HepG2 (cell line): Measurements from ENCODE around the gene CORO1C. TPM values are rescaled to one million over a fixed set of nuclear protein-coding genes. Genes with fewer than 3 reads are reported as not detected.

Experiments
- ATAC-seq: fragments of 200-7000 bp; cut with Tn5 transposase; 3 replicates; pipeline ENCODE4 v1.9.1; 2020; ENCODE audit warnings: mild to moderate bottlenecking, moderate library complexity
- BruUV-seq: library from RNA; stranded (reverse); fragments of 400-500 nt; replicated peaks from 2 replicates; lab custom pipeline; 2021; lab: Mats Ljungman, UMichigan
- CTCF ChIA-PET: fragments of 300-600 bp; formaldehyde crosslinking; extraction: SDS; loops from one replicate; lab custom pipeline; 2021; ENCODE audit warnings: low total read pairs, inconsistent platforms, low intra/inter-chr PET ratio; lab: Yijun Ruan, JAX
- POLR2A ChIA-PET: fragments of 350-600 bp; sonication (Branson Sonifier 250); formaldehyde crosslinking; loops from one replicate; lab custom pipeline; 2020; ENCODE audit warnings: antibody characterized with exemption, inconsistent platforms; lab: Yijun Ruan, JAX
- DNase-seq: peaks from one replicate; pipeline ENCODE4 v3.0.0-alpha.2; 2015; ENCODE audit warnings: low spot score
- FAIRE-seq: peaks from 3 replicates; lab custom pipeline; 2011; peaks lifted over from hg19 to GRCh38; lab: Jason Lieb, UNC
- H2AFZ ChIP-seq: one replicate; pipeline ENCODE4 v1.6.1; 2011; ENCODE audit warnings: low read length, inconsistent platforms
- H3K27ac ChIP-seq: fragments of 300-600 bp; 3 replicates; pipeline ENCODE4 v1.8.0; 2011; ENCODE audit warnings: mixed run types, mild to moderate bottlenecking, mixed read lengths, low read length, inconsistent platforms; ENCODE audit not compliant: insufficient read depth; ENCODE audit errors: extremely low read length
- H3K27me3 ChIP-seq, 2 experiments: fragments of 200-600 bp in 1 of 2; 2 replicates in 1 of 2; 3 replicates in 1 of 2; pipeline versions ENCODE4 v1.6.0 to v1.8.0; 2011; ENCODE audit warnings: low read length in 2 of 2, mild to moderate bottlenecking in 2 of 2, moderate library complexity in 2 of 2, inconsistent platforms in 1 of 2; ENCODE audit not compliant: insufficient read depth in 2 of 2, control insufficient read depth in 1 of 2
- H3K36me3 ChIP-seq, 2 experiments: fragments of 200-600 bp in 1 of 2; replicated peaks in 1 of 2; 2 replicates in 1 of 2; 3 replicates in 1 of 2; pipeline versions ENCODE4 v1.5.1 to v1.8.0; 2011; ENCODE audit warnings: low read length in 2 of 2, inconsistent platforms in 1 of 2; ENCODE audit not compliant: insufficient read depth in 2 of 2, control insufficient read depth in 1 of 2
- H3K4me1 ChIP-seq: 2 replicates; pipeline ENCODE4 v1.5.1; 2012; ENCODE audit warnings: low read length, inconsistent platforms; ENCODE audit not compliant: insufficient read depth
- H3K4me2 ChIP-seq: 2 replicates; pipeline ENCODE4 v1.6.0; 2011; ENCODE audit warnings: low read depth, low read length, inconsistent platforms
- H3K4me3 ChIP-seq, 3 experiments: fragments of 200-600 bp in 1 of 3; sonication (generic), shearing (Covaris generic) in 1 of 3; replicated peaks in 1 of 3; 2 replicates each; pipeline ENCODE4 v1.5.1; 2011 to 2016; ENCODE audit warnings: low read length in 3 of 3, inconsistent platforms in 2 of 3, low read depth in 2 of 3, mild to moderate bottlenecking in 2 of 3, control low read depth in 1 of 3, mixed read lengths in 1 of 3; ENCODE audit not compliant: insufficient read depth in 1 of 3
- H3K79me2 ChIP-seq: one replicate; pipeline ENCODE4 v1.6.1; 2011; ENCODE audit warnings: low read length, inconsistent platforms; ENCODE audit not compliant: insufficient read depth
- H3K9ac ChIP-seq: 2 replicates; pipeline ENCODE4 v1.6.0; 2011; ENCODE audit warnings: mild to moderate bottlenecking, low read depth, low read length, inconsistent platforms; ENCODE audit not compliant: insufficient read depth
- H3K9me3 ChIP-seq: 2 replicates; pipeline ENCODE4 v1.5.1; 2012; ENCODE audit warnings: mild to moderate bottlenecking, low read length
- H4K20me1 ChIP-seq: 2 replicates; pipeline ENCODE4 v1.6.0; 2011; ENCODE audit warnings: inconsistent platforms, mild to moderate bottlenecking, low read length, moderate library complexity; ENCODE audit not compliant: insufficient read depth
- KDM5B ChIP-seq: sonication (generic); formaldehyde crosslinking; IDR thresholded peaks from 2 replicates; pipeline ENCODE4 v1.4.0; 2020; ENCODE audit warnings: missing genetic modification reagents, mild to moderate bottlenecking, borderline replicate concordance
- MAFF ChIP-seq: IDR thresholded peaks from 2 replicates; pipeline ENCODE4 v1.6.1; 2011; ENCODE audit warnings: low read depth, low read length, improper control_type of control experiment
- MAFK ChIP-seq, 2 experiments: IDR thresholded peaks in 1 of 2; conservative IDR thresholded peaks in 1 of 2; 2 replicates each; pipeline ENCODE4 v1.6.1; 2011; ENCODE audit warnings: improper control_type of control experiment in 2 of 2, low read length in 2 of 2
- NFE2 ChIP-seq: sonication (generic); formaldehyde crosslinking; IDR thresholded peaks from 2 replicates; pipeline ENCODE4 v1.4.0; 2020; ENCODE audit warnings: missing genetic modification reagents
- TBX2 ChIP-seq: sonication (generic); formaldehyde crosslinking; IDR thresholded peaks from 2 replicates; pipeline ENCODE4 v1.5.0; 2020; ENCODE audit warnings: missing genetic modification reagents, mild to moderate bottlenecking, borderline replicate concordance
- ZNF205 ChIP-seq: IDR thresholded peaks from 2 replicates; pipeline ENCODE4 v1.6.1; 2018; ENCODE audit warnings: missing biosample characterization, missing genetic modification reagents
- WGBS: methylation state at CpG from one replicate; pipeline ENCODE4 v1.1.6; 2017; ENCODE audit warnings: low lambda C conversion rate; 5-methylcytosine and 5-hydroxymethylcytosine counted together
- in situ Hi-C: cut with HindIII; loops from 2 replicates; pipeline ENCODE4 v1.10.0; 2017; ENCODE audit warnings: low pct_unique_long_range_greater_than_20kb; ENCODE audit not compliant: extremely low pct_ligation_motif_present
- intact Hi-C: fragments of 100-400 bp; cut with micrococcal nuclease; formaldehyde crosslinking; loops from one replicate; pipeline ENCODE4 v1.10.0; 2022; ENCODE audit not compliant: unreplicated experiment
- polyA plus RNA-seq, 8 experiments: library from polyadenylated mRNA; depleted of rRNA in 3 of 8; stranded (reverse) in 7 of 8; unstranded in 1 of 8; fragments of >200 nt; fragmentation: Illumina TruSeq in 4 of 8; extraction: Trizol in 4 of 8; gene quantifications; 2 replicates each; pipeline versions ENCODE4 v1.2.1 to v1.2.3, GENCODE V29; 2011 to 2016; ENCODE audit warnings: low read depth in 4 of 8, missing spikeins in 1 of 8, mixed read lengths in 1 of 8; ENCODE audit not compliant: insufficient read depth in 1 of 8
- total RNA-seq, 5 experiments: library from RNA; depleted of rRNA; stranded (reverse); fragments of >200 nt; fragmentation: Illumina TruSeq; extraction: Trizol; gene quantifications; 2 replicates each; pipeline ENCODE4 v1.2.3, GENCODE V29; 2016; ENCODE audit warnings: low read depth in 1 of 5
- TF ChIP-seq, protein P1 (sequence below): IDR thresholded peaks from 2 replicates; pipeline ENCODE4 v1.6.1; 2016
- TF ChIP-seq, protein P2 (sequence below): fragments of 450-650 bp; IDR thresholded peaks from 2 replicates; pipeline ENCODE4 v1.6.1; 2016
- TF ChIP-seq, protein P3 (sequence below): IDR thresholded peaks from 2 replicates; pipeline ENCODE4 v1.6.1; 2012; ENCODE audit warnings: inconsistent platforms
- TF ChIP-seq, protein P4 (sequence below): IDR thresholded peaks from 2 replicates; pipeline ENCODE4 v1.6.1; 2016; ENCODE audit warnings: control low read depth

CORO1C gene
- total and polyA plus RNA-seq, 2 of the 13 experiments (the other 11 are each of a cell fraction or from before 2014, with no cell fraction given) = 73.7 to 131 TPM

DNA sequence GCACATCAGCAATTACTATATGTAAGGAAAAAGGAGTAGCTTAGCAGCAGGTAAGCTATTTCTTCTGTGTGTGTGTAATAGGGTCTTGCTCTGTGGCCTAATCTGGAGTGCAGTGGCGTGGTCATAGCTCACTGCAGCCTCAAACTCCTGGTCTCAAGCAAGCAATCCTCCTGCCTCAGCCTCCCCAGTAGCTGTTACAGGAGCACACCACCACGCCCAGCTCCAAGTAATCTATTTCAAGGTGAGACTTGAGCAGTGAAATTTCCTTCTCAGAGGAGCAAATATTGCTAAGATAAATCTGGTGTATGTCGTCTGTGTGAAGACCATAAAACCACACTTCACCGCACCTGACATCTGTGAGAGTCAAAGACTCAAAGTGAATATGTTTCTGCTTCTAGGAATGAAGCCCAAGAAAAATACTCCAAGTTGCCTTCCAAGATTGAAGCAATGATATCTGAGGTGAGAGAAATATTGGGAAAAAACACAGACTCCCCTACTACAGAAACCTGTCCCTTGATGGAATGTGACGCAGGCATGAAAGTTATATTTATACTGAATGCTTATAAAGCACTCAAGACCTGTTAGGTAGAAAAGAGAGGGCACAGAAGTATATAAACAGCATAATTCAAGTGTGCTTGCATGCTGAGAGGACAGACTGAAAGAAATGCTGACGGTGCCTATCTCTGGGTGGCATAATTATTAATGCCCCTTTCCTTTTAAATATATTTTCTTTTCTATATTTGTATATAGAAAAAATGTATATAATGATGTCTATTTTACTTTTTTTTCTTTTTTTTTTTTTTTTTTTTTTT lies 95.1 kb downstream of the CORO1C start:
- Histone ChIP-seq H3K27ac (no peak overlapping the region), H3K27me3 (peaks cover 2 to 28% of the 10 kb centered on the region in 2 experiments; a peak in 4 of 5 replicates), H4K20me1 (no peaks in the 10 kb centered on the region), H3K4me3 (no peak overlapping the region), H3K4me1 (peaks cover 39% of the 10 kb centered on the region), H3K9me3 (no peaks in the 10 kb centered on the region), H3K79me2 (no peaks in the 10 kb centered on the region), H2AFZ (no peak overlapping the region), H3K36me3 (no peaks in the 10 kb centered on the region), H3K4me2 (no peak overlapping the region), H3K9ac (no peak overlapping the region)
- in situ Hi-C loops (no loop called here), intact Hi-C loops (no loop called here)
- ChIA-PET CTCF (no interaction called here), POLR2A (interaction anchor here (0.9 kb wide), 1 partner anchor 74 kb away, joined by 3 read pairs; the partner anchor contains the start of gene ISCU)
- TF ChIP-seq MAFK (conservative IDR thresholded peaks at IDR 0.05 in 1 of 2, IDR thresholded peaks at IDR 0.05 in 1 of 2; ENCODE audit: low read length in 2 of 2) (peak in 1 of 2 experiments; percentile 55; a peak in 2 of 4 replicates), MAFF (peak; percentile 17; the same call in 1 of the 2 replicates), ZNF205 (no peak)
- no TSS peak for BruUV-seq
- FAIRE-seq (no peak), DNase-seq (no peak), ATAC-seq (no peak)
- 59% methylated on average over 6 of the region's 6 CpGs for WGBS

DNA sequence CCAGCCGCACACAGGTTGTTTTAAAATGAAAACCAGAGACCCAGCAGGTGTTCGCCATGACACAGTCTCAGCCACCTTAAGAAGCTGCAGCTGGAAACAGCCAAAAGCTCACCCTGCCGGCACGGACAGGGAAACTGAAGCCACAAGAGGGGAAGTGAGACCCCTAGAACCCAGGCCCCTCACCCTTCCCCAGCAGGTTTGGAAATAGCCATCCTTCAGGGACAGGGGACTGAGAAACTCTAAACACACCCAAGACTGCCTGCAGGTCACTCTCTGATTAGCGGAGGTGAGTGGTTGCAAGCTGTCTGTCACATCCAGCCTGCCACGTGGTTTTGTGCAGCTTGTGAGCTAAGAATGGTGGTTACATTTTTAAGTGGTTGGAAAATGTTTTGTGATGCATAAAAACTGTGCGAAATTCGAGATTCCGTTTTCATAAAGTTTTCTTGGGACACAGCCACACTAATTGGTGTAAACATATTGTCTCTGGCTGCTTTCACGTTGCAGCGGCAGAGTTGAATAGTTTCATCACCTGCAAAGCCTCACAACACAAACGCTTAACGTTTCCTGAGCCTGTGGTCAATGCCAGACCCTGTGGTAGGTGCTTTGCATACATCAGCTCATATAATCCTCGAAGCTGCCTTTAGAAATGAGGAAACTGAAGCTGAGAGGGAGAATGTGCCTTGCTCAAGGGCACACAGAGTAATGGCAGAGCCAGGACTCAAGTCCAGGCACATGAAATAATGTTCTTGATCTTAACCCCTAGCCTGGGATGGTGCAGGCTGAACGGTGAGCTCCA lies 95.9 kb downstream of the CORO1C start:
- Histone ChIP-seq H3K9ac (no peak overlapping the region), H3K4me2 (peak overlapping the region; percentile 32), H3K4me3 (0 out of 6 replicates have a peak overlapping the region, but pooled peaks of 1 of the 3 experiments have one; percentile 26), H3K9me3 (no peaks in the 10 kb centered on the region), H2AFZ (no peak overlapping the region), H3K27ac (no peak overlapping the region), H3K36me3 (no peaks in the 10 kb centered on the region), H3K79me2 (no peaks in the 10 kb centered on the region), H3K4me1 (peaks cover 39% of the 10 kb centered on the region), H3K27me3 (peaks cover 2 to 33% of the 10 kb centered on the region in 2 experiments; a peak in 4 of 5 replicates), H4K20me1 (no peaks in the 10 kb centered on the region)
- CTCF ChIA-PET = no interaction called here
- intact Hi-C loops (no loop called here), in situ Hi-C loops (no loop called here)
- POLR2A ChIA-PET = interaction anchor here (0.9 kb wide), 1 partner anchor 73 kb away, joined by 3 read pairs; the partner anchor contains the start of gene ISCU
- FAIRE-seq (no peak), DNase-seq (no peak), ATAC-seq (peak; percentile 16; the same call in 1 of the 3 replicates)
- WGBS = 9% methylated on average over 15 of the region's 15 CpGs
- TF ChIP-seq, protein P1, sequence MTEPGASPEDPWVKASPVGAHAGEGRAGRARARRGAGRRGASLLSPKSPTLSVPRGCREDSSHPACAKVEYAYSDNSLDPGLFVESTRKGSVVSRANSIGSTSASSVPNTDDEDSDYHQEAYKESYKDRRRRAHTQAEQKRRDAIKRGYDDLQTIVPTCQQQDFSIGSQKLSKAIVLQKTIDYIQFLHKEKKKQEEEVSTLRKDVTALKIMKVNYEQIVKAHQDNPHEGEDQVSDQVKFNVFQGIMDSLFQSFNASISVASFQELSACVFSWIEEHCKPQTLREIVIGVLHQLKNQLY (CRISPR knock-in tag) = no peak
- TF ChIP-seq, protein P2, sequence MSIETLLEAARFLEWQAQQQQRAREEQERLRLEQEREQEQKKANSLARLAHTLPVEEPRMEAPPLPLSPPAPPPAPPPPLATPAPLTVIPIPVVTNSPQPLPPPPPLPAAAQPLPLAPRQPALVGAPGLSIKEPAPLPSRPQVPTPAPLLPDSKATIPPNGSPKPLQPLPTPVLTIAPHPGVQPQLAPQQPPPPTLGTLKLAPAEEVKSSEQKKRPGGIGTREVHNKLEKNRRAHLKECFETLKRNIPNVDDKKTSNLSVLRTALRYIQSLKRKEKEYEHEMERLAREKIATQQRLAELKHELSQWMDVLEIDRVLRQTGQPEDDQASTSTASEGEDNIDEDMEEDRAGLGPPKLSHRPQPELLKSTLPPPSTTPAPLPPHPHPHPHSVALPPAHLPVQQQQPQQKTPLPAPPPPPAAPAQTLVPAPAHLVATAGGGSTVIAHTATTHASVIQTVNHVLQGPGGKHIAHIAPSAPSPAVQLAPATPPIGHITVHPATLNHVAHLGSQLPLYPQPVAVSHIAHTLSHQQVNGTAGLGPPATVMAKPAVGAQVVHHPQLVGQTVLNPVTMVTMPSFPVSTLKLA = 0 out of 2 replicates have a peak, but pooled peaks have one; percentile 6
- TF ChIP-seq, protein P3, sequence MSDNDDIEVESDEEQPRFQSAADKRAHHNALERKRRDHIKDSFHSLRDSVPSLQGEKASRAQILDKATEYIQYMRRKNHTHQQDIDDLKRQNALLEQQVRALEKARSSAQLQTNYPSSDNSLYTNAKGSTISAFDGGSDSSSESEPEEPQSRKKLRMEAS = peak; percentile 40; the same call in 1 of the 2 replicates
- TF ChIP-seq, protein P4, sequence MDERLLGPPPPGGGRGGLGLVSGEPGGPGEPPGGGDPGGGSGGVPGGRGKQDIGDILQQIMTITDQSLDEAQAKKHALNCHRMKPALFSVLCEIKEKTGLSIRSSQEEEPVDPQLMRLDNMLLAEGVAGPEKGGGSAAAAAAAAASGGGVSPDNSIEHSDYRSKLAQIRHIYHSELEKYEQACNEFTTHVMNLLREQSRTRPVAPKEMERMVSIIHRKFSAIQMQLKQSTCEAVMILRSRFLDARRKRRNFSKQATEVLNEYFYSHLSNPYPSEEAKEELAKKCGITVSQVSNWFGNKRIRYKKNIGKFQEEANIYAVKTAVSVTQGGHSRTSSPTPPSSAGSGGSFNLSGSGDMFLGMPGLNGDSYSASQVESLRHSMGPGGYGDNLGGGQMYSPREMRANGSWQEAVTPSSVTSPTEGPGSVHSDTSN = peak; percentile 48; the same call in 1 of the 2 replicates
- TF ChIP-seq KDM5B (CRISPR knock-in tag) (no peak), NFE2 (CRISPR knock-in tag) (no peak), TBX2 (CRISPR knock-in tag) (0 out of 2 replicates have a peak, but pooled peaks have one; percentile 18)
- no TSS peak for BruUV-seq
